GM20000 (cell line): ENCODE measurements around the gene CAMK1D.

ENCODE experiments used
- DNase-seq: peaks from one replicate; pipeline ENCODE4 v3.0.0; 2012; ENCODE audit warnings: low spot score
- TF ChIP-seq, protein P1 (sequence below): IDR thresholded peaks from 2 replicates; pipeline ENCODE4 v1.5.1; 2012; ENCODE audit warnings: mild to moderate bottlenecking, control low read depth; ENCODE audit errors: extremely low read depth, missing control alignments

CAMK1D gene

GRCh38 chr10:12533151-12533550 lies 183.8 kb downstream of the CAMK1D start:
- TF ChIP-seq, protein P1, sequence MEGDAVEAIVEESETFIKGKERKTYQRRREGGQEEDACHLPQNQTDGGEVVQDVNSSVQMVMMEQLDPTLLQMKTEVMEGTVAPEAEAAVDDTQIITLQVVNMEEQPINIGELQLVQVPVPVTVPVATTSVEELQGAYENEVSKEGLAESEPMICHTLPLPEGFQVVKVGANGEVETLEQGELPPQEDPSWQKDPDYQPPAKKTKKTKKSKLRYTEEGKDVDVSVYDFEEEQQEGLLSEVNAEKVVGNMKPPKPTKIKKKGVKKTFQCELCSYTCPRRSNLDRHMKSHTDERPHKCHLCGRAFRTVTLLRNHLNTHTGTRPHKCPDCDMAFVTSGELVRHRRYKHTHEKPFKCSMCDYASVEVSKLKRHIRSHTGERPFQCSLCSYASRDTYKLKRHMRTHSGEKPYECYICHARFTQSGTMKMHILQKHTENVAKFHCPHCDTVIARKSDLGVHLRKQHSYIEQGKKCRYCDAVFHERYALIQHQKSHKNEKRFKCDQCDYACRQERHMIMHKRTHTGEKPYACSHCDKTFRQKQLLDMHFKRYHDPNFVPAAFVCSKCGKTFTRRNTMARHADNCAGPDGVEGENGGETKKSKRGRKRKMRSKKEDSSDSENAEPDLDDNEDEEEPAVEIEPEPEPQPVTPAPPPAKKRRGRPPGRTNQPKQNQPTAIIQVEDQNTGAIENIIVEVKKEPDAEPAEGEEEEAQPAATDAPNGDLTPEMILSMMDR, result no peak
- DNase-seq, result no peak

GRCh38 chr10:12533723-12534122 lies 184.4 kb downstream of the CAMK1D start:
- no peak for DNase-seq

GRCh38 chr10:12534824-12535223 lies 185.5 kb downstream of the CAMK1D start:
- TF ChIP-seq, protein P1, result no peak
- no peak for DNase-seq

More at GRCh38 chr10:12533723-12534122, 184.4 kb downstream of the CAMK1D start:
- TF ChIP-seq, protein P1, result no peak

DNA sequence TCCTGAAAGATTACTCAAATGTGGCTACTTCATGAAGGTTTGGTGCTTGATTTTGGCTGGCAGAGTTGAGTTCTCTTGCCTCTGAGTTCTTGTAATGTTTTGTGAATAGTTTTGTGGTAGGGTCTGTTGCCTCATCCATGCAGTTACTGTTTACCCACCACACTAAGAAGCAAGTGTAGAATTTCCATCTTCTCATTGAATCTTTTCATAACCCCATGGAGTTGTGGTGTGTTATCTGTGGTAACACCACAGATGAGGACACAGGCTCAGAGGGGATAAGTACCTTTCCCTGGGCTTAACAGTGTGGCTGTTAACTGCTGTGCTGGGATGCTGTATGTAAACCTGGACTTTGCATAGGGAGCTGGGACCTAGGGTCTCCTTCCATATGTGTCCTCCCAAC lies 186.3 kb downstream of the CAMK1D start:
- TF ChIP-seq, protein P1, result no peak

DNA sequence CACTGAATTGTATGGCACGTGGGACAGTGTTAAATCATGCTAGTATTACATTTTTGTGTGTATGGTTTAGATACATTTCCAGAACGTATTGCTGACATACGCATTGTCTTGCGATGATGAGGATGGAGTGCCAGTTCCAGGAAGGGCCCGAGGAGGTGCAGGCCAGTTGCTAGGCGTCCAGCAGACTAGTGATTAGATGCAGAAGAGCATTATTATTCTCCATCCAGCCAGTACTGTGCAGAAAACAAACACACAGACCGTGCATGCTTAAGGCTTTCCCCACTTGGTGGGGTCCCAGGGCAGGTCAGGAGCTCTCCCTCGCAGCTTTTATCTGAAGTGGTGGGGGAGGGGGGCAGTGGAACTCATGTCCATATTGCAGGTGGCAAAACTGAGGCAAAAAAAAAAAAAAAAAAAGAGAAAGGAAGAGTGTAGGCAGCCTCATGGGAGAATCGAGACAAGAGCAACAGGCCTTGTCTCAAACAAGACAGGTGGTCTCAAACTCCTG lies 189.2 kb downstream of the CAMK1D start:
- no peak for DNase-seq
- TF ChIP-seq, protein P1, result no peak

More for the DNA sequence above, 186.3 kb downstream of the CAMK1D start:
- DNase-seq, result no peak

- TF ChIP-seq, protein P1, result no peak
- no peak for DNase-seq
Measured at GRCh38 chr10:12539350-12540164, 190.2 kb downstream of the CAMK1D start.

GRCh38 chr10:12540341-12540781 lies 191.0 kb downstream of the CAMK1D start:
- TF ChIP-seq, protein P1, result no peak
- DNase-seq, result no peak
